HG03097 (cell line): ENCODE measurements around the gene UNKL.
"Not testable (repeated sequence)": the region's sequence is repeated elsewhere in the genome, so short reads cannot be mapped to it uniquely, and the experiment has no call there.

Source experiments
- ATAC-seq: cut with Tn5 transposase; IDR thresholded peaks from one replicate; pipeline ENCODE4 v1.9.1; 2021; ENCODE audit not compliant: unreplicated experiment, low FRiP score

The UNKL gene

GRCh38 chr16:1446296-1447080 lies 32.0 kb upstream of the UNKL start:
- ATAC-seq: no peak

- no peak for ATAC-seq
These were observed 31.2 kb upstream of the UNKL start for GRCh38 chr16:1445518-1446203.

- ATAC-seq: no peak
These were observed 30.4 kb upstream of the UNKL start for GRCh38 chr16:1444730-1445517.

DNA sequence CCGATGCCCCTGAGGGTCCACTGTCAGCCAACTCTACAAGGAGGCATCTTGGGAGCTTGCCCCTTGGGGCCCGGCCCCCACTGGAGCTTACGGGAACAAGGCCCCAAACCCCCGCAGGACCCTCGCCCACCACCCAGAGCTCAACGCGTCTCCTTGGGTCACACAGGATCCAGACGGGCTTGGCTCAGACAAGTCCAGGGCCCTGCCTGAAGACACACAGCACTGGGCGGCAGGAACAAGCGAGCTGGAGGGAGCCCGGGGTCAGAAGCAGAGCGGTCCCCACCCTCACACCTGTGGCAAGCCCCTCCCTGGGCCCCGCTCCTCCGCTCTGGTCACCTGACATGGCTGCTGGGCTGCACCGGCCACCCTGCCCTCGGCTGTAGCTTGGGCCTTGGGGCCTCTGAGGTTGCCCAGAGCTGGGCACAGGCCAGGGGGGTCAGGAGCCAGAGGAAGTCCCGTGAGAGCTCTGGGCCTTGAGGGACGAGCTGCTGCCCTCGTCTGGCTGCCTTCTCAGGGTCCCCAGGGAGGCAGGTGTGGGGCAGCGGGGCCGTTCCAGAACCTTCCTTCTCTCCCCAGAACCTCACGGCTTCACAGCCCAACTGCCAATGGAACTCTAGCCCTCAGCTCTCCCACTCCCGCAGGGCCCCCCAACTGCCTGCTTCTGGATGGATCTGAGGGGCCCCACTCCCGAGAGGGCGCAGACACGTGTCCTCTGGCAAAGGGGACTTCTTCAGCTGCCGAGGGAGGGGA lies 29.7 kb upstream of the UNKL start, which contains the start of gene CCDC154:
Gene CCDC154 (minus strand): TSS at position 577 of the 750 bp plus-strand sequence. CDS start 234 bp downstream, at position 343.
- no peak for ATAC-seq

- ATAC-seq: no peak
These were observed 29.0 kb upstream of the UNKL start for GRCh38 chr16:1443403-1443973.

DNA sequence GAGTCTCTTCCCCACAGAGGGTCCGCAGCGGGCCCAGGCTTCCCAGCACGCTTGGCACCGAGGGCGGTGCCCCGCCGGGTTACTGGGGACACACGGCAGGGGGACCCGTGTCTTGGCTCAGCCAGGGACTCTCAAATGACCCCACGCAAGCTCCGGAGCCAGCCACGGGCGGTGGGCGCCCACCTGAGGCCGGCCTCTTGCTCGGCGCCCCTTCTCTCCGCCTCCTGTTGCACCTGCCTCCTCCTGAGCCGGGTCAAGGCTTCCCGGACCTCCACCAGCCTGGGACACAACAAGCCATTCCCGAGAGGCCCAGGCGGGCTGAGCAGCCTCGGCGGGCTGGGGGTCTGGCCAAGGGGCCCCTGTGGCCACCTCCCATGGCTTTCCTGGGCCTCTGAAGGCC lies 28.2 kb upstream of the UNKL start:
- ATAC-seq: no peak

- no peak for ATAC-seq
These were observed 26.9 kb upstream of the UNKL start for GRCh38 chr16:1441391-1441829.

DNA sequence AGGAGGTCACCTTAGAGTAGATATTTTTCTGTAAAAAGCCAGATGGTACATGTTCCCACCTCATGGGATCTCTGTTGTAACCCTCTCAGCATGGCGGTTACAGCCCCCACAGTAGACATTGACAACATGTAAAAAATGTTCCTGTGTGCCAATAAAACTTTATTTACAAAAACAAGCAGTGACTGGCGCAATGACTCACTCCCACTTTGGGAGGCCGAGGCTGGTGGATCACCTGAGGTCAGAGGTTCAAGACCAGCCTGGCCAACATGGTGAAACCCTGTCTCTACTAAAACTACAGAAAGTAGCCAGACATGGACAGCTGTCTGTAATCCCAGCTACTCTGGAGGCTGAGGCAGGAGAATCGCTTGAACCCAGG lies 25.2 kb upstream of the UNKL start:
- ATAC-seq: not testable (repeated sequence)

DNA sequence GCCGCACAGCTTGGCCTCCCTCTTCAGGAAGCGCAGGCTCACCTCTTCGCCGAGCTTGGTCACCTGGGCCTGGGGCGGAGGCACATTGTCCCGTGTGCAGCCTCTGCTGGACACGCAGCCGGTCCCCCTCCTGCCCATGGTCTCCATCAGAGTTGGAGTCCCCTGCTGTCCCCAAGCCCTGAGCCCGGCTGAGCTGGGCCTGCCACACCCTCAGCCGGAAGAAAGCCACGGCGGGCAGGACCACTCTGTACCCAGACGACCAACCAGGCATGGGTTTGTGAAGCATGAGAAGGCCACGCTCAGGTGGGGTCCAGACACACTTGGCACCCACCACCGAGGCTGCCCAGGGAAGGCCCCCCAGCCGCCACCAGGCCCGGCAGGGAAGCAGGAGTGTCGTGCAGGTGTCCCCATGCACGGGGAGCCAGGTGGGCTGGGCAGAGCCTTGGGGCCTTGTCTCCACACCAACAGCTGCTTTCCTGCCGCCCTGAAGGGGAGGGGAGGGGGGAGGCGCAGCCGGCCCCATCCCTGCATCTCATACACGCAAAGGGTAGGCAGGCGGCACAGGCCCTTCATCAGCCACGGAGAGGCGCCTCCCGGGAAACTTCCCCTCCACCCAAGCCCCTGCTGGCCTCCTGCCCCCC lies 24.7 kb upstream of the UNKL start:
- ATAC-seq: no peak

- no peak for ATAC-seq
These were observed 23.9 kb upstream of the UNKL start for GRCh38 chr16:1438229-1439057.

GRCh38 chr16:1437606-1438005 lies 23.1 kb upstream of the UNKL start:
- no peak for ATAC-seq

DNA sequence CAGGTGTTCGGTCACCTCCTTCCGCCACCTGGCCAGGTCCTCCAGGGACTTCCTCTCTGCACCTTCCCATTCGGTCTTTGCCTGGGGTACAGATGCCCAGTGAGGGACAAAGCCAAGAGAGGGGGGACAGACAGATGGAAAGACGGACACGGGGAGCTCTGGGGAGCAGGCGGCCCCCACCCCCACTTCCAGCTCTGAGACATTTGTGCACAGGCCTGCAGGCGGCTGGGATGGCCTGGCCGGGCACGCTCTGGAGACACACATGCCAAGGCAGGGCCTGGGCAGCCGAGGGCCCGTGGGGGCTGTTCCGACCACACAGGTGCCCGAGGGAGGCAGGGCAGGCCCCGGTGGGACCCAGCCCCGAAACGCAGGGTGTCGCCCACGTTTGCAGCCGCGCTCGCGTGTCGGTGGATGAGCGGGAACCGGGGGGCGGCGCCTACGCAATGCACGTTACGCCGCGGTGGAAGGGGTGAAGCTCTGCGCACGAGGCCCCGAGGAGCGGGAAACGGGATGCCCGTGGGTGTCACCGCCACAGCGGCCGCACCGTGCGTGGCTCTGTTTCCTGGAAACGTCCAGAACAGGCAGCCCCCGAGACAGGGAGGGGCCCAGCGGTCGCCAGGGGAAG lies 22.3 kb upstream of the UNKL start:
- no peak for ATAC-seq

GRCh38 chr16:1435921-1436697 lies 21.6 kb upstream of the UNKL start:
- no peak for ATAC-seq

DNA sequence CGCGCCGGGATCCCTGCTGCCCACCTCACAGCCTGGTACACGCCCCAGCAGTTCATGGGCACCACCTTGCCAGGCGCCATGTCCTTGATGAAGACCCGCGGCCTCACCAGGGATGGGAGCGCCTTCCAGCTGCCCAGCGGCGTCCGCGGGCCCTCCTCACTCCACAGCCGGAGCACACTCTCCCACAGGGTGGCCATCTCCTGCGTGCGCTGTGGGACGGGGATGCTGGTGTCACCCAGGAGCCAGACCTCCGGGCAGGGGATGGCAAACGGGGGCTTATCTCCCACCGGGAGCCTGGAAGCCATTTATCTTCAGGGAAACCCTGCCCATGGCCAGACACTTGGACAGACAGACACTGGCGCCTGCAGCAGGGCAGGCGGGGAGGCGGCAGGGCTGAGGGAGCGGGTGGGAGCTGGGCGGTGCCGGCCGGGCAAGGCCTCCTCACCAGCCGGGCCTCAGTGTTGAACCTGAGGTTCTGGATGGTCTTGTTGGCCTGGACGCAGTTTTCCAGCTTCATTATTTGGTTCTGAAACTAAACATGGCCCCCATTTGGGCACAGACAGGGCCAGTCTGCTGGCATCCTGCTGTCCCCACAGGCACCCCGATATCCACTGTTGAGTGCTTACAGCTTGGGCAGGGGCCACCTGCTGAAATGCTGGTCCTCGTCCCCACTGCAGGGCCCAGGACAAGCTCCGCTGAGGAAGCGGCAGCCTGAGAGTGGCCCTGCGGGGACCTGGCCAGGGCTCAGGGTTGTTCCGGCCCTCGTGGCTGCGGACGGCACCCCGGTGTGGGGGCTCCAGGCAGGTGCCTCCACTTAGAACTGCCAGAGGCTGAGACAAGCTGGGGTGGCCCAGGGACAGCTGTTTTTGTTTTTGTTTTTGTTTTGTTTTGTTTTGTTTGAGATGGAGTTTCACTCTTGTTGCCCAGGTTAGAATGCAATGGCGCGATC lies 20.4 kb upstream of the UNKL start:
- no peak for ATAC-seq

DNA sequence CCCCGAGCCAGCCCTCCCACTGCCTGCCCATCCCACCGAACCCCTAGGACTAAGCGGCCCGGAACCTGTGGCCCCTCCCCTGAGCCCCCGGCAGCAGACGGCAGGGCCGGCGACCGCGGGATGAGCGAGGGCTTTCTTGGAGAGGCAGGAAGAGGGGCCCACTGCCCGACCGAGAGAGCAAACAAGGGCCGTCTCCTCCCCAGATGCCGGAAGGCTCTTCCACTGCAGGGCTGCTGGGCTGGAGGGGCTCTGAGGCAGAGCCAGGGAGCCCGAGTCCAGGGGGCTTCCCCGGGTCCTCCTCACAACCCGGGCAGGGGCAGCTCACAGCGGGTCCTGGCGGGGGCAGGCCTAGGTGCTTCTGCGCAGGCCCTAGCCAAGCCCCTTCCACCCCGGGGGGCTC lies 19.3 kb upstream of the UNKL start:
- ATAC-seq: no peak

- ATAC-seq: no peak
These were observed 18.7 kb upstream of the UNKL start for GRCh38 chr16:1433263-1433560.
